WERI-Rb-1 (cell line): ENCODE results near the gene EIF1B.

Experiments
- DNase-seq: peaks from one replicate; pipeline ENCODE4 v3.0.0-alpha.2; 2020
- H3K27ac ChIP-seq: fragments of 250-450 bp; sonication (Bioruptor Pico); 2 replicates; pipeline ENCODE4 v1.5.1; 2020; ENCODE audit warnings: mild to moderate bottlenecking, moderate library complexity
- H3K27me3 ChIP-seq: fragments of 250-450 bp; sonication (Bioruptor Pico); 2 replicates; pipeline ENCODE4 v1.5.1; 2021; ENCODE audit warnings: mild to moderate bottlenecking, low read depth, moderate library complexity; ENCODE audit not compliant: insufficient read depth, severe bottlenecking
- H3K36me3 ChIP-seq: fragments of 250-450 bp; sonication (Bioruptor Pico); 2 replicates; pipeline ENCODE4 v1.5.1; 2020; ENCODE audit warnings: mild to moderate bottlenecking, moderate library complexity
- H3K4me3 ChIP-seq: 2 replicates; pipeline ENCODE4 v1.5.1; 2011; ENCODE audit warnings: low read depth, mild to moderate bottlenecking, control low read depth, low read length
- H3K9me3 ChIP-seq: fragments of 250-450 bp; sonication (Bioruptor Pico); 2 replicates; pipeline ENCODE4 v1.5.1; 2021; ENCODE audit warnings: mild to moderate bottlenecking, moderate library complexity; ENCODE audit not compliant: severe bottlenecking
- TF ChIP-seq, protein P1 (sequence below): IDR thresholded peaks from 2 replicates; pipeline ENCODE4 v1.5.1; 2011; ENCODE audit warnings: low read depth, mild to moderate bottlenecking, control low read depth, inconsistent platforms, low read length

Gene EIF1B

DNA sequence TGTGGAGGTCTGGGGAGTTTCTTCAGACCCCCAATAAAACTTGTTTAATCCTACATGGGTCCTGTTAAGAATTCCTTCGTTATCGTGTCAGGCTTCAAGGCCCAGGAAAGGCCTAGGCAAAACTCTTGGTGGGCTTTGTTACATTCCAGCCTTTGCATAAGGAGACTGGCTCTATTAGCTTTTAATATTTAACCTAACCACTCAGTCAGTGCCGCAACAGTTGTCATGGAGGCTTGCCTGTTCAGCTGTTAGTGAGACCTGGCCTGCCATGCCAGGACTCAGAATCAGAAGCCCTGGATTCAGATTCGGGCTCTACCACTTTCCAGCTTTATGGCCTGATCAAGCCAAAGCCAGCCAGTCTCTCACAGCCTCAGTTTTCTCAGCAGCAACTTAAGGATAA is 19.6 kb downstream of the EIF1B start:
- Histone ChIP-seq H3K36me3 (no peaks in the 10 kb centered on the region), H3K27me3 (no peaks in the 10 kb centered on the region), H3K4me3 (no peak overlapping the region), H3K27ac (no peak overlapping the region), H3K9me3 (no peaks in the 10 kb centered on the region)
- TF ChIP-seq, protein P1, sequence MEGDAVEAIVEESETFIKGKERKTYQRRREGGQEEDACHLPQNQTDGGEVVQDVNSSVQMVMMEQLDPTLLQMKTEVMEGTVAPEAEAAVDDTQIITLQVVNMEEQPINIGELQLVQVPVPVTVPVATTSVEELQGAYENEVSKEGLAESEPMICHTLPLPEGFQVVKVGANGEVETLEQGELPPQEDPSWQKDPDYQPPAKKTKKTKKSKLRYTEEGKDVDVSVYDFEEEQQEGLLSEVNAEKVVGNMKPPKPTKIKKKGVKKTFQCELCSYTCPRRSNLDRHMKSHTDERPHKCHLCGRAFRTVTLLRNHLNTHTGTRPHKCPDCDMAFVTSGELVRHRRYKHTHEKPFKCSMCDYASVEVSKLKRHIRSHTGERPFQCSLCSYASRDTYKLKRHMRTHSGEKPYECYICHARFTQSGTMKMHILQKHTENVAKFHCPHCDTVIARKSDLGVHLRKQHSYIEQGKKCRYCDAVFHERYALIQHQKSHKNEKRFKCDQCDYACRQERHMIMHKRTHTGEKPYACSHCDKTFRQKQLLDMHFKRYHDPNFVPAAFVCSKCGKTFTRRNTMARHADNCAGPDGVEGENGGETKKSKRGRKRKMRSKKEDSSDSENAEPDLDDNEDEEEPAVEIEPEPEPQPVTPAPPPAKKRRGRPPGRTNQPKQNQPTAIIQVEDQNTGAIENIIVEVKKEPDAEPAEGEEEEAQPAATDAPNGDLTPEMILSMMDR, result no peak
- DNase-seq, result no peak

DNA sequence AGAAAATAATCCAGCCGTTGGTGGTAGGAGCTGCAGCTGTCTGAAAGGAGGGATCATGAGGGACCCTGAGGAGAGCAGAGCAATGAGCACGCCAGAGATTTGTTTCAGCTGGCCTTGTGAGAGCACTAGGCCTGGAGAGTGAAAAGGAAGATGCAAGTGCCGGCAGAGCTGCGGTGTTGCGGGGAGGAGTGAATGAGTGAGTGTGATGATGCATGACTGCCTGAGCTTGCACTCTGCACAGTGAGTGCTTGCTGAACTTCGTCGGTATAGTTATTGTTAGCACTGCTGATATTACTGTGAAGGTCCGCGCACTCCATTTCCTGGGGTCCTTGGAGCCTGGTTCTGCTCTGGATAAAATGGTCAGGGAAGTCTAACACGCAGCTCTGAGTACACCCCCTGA is 23.2 kb downstream of the EIF1B start:
- Histone ChIP-seq H3K27me3 (no peaks in the 10 kb centered on the region), H3K36me3 (no peaks in the 10 kb centered on the region), H3K27ac (no peak overlapping the region), H3K9me3 (no peaks in the 10 kb centered on the region), H3K4me3 (no peak overlapping the region)
- DNase-seq, result no peak
- TF ChIP-seq, protein P1, result no peak

DNA sequence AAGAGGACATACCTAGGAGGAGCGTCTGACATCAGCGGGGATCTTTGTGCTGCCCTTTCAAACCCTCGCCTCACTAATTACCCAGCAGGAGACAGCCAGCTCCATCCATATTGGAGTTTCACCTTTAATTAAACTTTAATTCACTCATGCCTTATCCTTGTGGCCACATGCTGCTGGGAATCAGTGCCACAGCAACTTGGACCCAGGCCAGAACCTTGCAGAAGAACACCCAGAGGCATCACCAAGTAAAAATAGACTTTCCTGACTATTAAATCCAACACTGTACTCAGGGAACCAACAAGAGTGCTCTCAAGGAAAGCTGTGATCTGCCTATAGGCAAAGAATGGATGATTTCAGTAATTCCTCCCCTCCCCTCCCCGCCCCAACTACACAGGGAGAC is 23.9 kb downstream of the EIF1B start:
- no peak for DNase-seq
- no peaks in the 10 kb centered on the region for H3K9me3 ChIP-seq
- TF ChIP-seq, protein P1, result no peak
- H3K27ac ChIP-seq, result no peak overlapping the region
- no peaks in the 10 kb centered on the region for H3K36me3 ChIP-seq
- no peak overlapping the region for H3K4me3 ChIP-seq
- no peaks in the 10 kb centered on the region for H3K27me3 ChIP-seq

DNA sequence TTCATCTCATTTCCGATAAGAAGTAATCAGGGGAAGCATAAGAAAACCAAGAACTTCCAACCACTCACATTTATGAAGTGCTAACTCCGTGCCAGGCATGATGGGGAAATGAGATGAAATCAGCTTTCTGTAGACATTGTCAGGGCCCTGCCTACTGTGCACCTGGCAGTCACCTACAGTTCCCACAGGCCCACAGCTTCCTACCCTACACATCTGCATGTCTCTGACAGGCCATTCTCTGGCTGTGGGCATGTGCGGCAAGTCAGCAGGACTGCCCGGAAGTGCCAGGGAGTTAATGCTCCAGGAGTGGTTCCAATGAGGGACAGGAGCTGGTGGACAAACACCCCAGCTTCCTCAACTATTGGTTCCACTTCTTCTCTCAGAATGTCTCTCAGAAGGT is 24.3 kb downstream of the EIF1B start:
- DNase-seq, result no peak
- TF ChIP-seq, protein P1, result no peak
- no peak overlapping the region for H3K27ac ChIP-seq
- H3K36me3 ChIP-seq, result no peaks in the 10 kb centered on the region
- no peaks in the 10 kb centered on the region for H3K27me3 ChIP-seq
- no peak overlapping the region for H3K4me3 ChIP-seq
- H3K9me3 ChIP-seq, result no peaks in the 10 kb centered on the region

DNA sequence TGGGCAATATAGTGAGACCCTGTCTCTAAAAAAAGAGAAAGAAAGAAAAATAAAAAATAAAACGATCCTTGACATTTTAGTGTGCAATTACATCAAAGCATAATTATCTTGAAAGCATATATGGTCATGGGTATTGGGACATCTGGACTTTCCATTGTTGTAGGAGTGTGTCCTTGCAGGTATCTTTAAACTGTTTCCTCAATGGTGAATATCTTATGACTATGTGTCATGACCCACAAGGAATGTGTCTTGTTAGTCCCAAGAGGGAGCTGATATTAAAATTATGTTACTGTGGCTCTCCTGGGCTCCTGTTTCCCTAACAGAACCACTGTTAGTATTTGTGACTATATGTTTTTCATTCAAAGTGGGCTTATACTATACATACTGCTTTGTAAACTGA is 26.6 kb downstream of the EIF1B start:
- TF ChIP-seq, protein P1, result no peak
- H3K27me3 ChIP-seq, result no peaks in the 10 kb centered on the region
- no peak overlapping the region for H3K4me3 ChIP-seq
- H3K27ac ChIP-seq, result no peak overlapping the region
- no peaks in the 10 kb centered on the region for H3K36me3 ChIP-seq
- H3K9me3 ChIP-seq, result no peaks in the 10 kb centered on the region
- no peak for DNase-seq

DNA sequence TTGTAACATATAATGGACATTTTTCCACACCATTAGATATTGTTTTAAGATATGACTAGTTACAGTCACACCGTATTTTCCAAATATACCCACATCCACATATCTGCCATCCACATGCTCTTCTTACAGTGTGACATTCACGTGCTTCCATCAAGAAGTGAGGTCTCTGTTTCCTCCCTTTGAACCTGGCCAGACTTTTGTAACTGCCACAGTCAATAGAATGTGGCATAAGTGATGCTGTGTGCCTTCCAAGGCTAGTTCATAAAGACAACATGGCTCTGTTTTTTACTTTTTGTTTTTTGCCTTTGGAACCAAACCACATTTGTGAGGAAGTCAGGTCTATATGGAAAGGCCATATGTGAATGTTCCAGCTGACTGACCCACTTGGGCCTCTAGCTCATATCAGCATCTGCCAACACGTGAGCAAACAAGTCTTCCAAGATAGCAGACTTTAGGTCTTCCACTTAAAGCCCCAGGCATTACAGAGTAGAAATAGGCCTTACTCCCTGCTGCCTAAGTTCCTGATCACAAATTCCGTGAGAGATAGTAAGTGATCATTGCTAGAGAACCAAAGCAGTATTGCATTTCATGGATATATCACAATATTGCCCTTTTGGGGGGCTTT is 27.1 kb downstream of the EIF1B start:
- DNase-seq, result no peak
- Histone ChIP-seq H3K9me3 (no peaks in the 10 kb centered on the region), H3K27ac (no peak overlapping the region), H3K27me3 (no peaks in the 10 kb centered on the region), H3K36me3 (no peaks in the 10 kb centered on the region), H3K4me3 (no peak overlapping the region)
- TF ChIP-seq, protein P1, result no peak
